SK-N-SH (cell line): Measurements from ENCODE around the gene PCGF2. TPM values are rescaled to one million over a fixed set of nuclear protein-coding genes. Genes with fewer than 3 reads are reported as not detected.

Experiments used
- CTCF ChIA-PET: fragments of 300-600, 350-600 bp; formaldehyde crosslinking; extraction: SDS; loops from one replicate; lab custom pipeline; 2021; lab: Yijun Ruan, JAX
- POLR2A ChIA-PET: fragments of 350-600 bp; sonication (Branson Sonifier 250); formaldehyde crosslinking; extraction: SDS; loops from one replicate; lab custom pipeline; 2020; ENCODE audit warnings: antibody characterized with exemption, inconsistent platforms; lab: Yijun Ruan, JAX
- DNase-seq: peaks from one replicate; pipeline ENCODE4 v3.0.0; 2012
- H2AFZ ChIP-seq: fragments of 200-600 bp; sonication (generic); 2 replicates; pipeline ENCODE4 v1.8.1; 2016; ENCODE audit warnings: antibody characterized with exemption, mild to moderate bottlenecking, low read depth
- H3F3A ChIP-seq: fragments of 200-600 bp; sonication (generic); replicated peaks from 2 replicates; pipeline ENCODE3; 2016; ENCODE audit warnings: antibody characterized with exemption, mild to moderate bottlenecking; ENCODE audit not compliant: insufficient read depth
- H3K27ac ChIP-seq, 2 experiments: fragments of 200-500 bp in 1 of 2; fragments of 200-600 bp in 1 of 2; sonication (Bioruptor generic) in 1 of 2; sonication (generic), shearing (Covaris generic) in 1 of 2; 2 replicates each; pipeline versions ENCODE4 v1.5.1 to v1.6.1; 2014 to 2016; ENCODE audit warnings: low read depth in 2 of 2, inconsistent platforms in 1 of 2, low read length in 1 of 2, mild to moderate bottlenecking in 1 of 2, mixed read lengths in 1 of 2
- H3K27me3 ChIP-seq: fragments of 200-600 bp; sonication (generic), shearing (Covaris generic); 2 replicates; pipeline ENCODE4 v1.6.1; 2016; ENCODE audit warnings: mixed run types; ENCODE audit not compliant: insufficient read depth
- H3K36me3 ChIP-seq, 2 experiments: fragments of 200-500 bp in 1 of 2; fragments of 200-600 bp in 1 of 2; sonication (Bioruptor generic) in 1 of 2; sonication (generic) in 1 of 2; replicated peaks in 1 of 2; 2 replicates each; pipeline versions ENCODE3 to v1.5.1; 2014 to 2016; ENCODE audit warnings: low read length in 1 of 2, mild to moderate bottlenecking in 1 of 2; ENCODE audit not compliant: insufficient read depth in 2 of 2, control insufficient read depth in 1 of 2
- H3K4me1 ChIP-seq, 2 experiments: fragments of 200-500 bp in 1 of 2; fragments of 200-600 bp in 1 of 2; sonication (Bioruptor generic) in 1 of 2; sonication (generic), shearing (Covaris generic) in 1 of 2; 2 replicates each; pipeline versions ENCODE4 v1.5.1 to v1.6.1; 2014 to 2016; ENCODE audit warnings: low read depth in 1 of 2, low read length in 1 of 2, mixed run types in 1 of 2; ENCODE audit not compliant: insufficient read depth in 2 of 2, control insufficient read depth in 1 of 2
- H3K4me2 ChIP-seq: fragments of 200-600 bp; sonication (generic), shearing (Covaris generic); 2 replicates; pipeline ENCODE4 v1.6.1; 2017; ENCODE audit warnings: mixed run types
- H3K4me3 ChIP-seq, 2 experiments: fragments of 200-500 bp in 1 of 2; fragments of 200-600 bp in 1 of 2; sonication (Bioruptor generic) in 1 of 2; sonication (generic), shearing (Covaris generic) in 1 of 2; 2 replicates each; pipeline versions ENCODE4 v1.5.1 to v1.8.1; 2014 to 2016; ENCODE audit warnings: low read depth in 2 of 2, inconsistent platforms in 1 of 2, low read length in 1 of 2, mild to moderate bottlenecking in 1 of 2, mixed read lengths in 1 of 2, moderate library complexity in 1 of 2
- H3K79me2 ChIP-seq: fragments of 200-600 bp; sonication (generic); 2 replicates; pipeline ENCODE4 v1.8.1; 2017; ENCODE audit warnings: mild to moderate bottlenecking; ENCODE audit not compliant: insufficient read depth
- H3K9ac ChIP-seq: fragments of 200-600 bp; sonication (generic); 2 replicates; pipeline ENCODE4 v1.6.1; 2017; ENCODE audit warnings: mixed run types
- H3K9me2 ChIP-seq: fragments of 200-600 bp; sonication (generic); 2 replicates; pipeline ENCODE4 v1.6.1; 2017; ENCODE audit warnings: mixed run types
- H3K9me3 ChIP-seq: fragments of 200-600 bp; sonication (generic); 2 replicates; pipeline ENCODE4 v1.6.1; 2017; ENCODE audit warnings: mixed run types, mild to moderate bottlenecking, moderate library complexity
- H4K20me1 ChIP-seq: fragments of 200-600 bp; sonication (generic); 2 replicates; pipeline ENCODE4 v1.6.1; 2017; ENCODE audit warnings: mild to moderate bottlenecking, mixed run types; ENCODE audit not compliant: insufficient read depth
- EP300 ChIP-seq, 2 experiments: IDR thresholded peaks; 2 replicates each; pipeline versions ENCODE4 v1.4.0 to v1.6.1; 2012; ENCODE audit warnings: borderline replicate concordance in 1 of 2, low read depth in 1 of 2, low read length in 1 of 2
- FOSL2 ChIP-seq: IDR thresholded peaks from 2 replicates; pipeline ENCODE4 v1.4.0; 2012; ENCODE audit warnings: low read depth, mild to moderate bottlenecking, moderate library complexity, borderline replicate concordance
- FOXJ3 ChIP-seq: sonication (generic); formaldehyde crosslinking; IDR thresholded peaks from 2 replicates; pipeline ENCODE4 v1.5.1; 2020; ENCODE audit warnings: mild to moderate bottlenecking, missing genetic modification reagents
- FOXM1 ChIP-seq: IDR thresholded peaks from 2 replicates; pipeline ENCODE4 v1.4.0; 2012; ENCODE audit warnings: low read depth, mild to moderate bottlenecking
- GABPA ChIP-seq: IDR thresholded peaks from 2 replicates; pipeline ENCODE4 v1.4.0; 2012; ENCODE audit warnings: low read depth, mild to moderate bottlenecking
- GATA2 ChIP-seq: sonication (generic); formaldehyde crosslinking; IDR thresholded peaks from 2 replicates; pipeline ENCODE4 v1.5.0; 2020; ENCODE audit warnings: mild to moderate bottlenecking, missing genetic modification reagents
- IRF3 ChIP-seq: fragments of 150-350 bp; IDR thresholded peaks from 2 replicates; pipeline ENCODE4 v1.6.1; 2016; ENCODE audit warnings: mild to moderate bottlenecking, low read depth, low read length
- JUND ChIP-seq: IDR thresholded peaks from 2 replicates; pipeline ENCODE4 v1.4.0; 2012
- MXI1 ChIP-seq: IDR thresholded peaks from 2 replicates; pipeline ENCODE4 v1.6.1; 2012; ENCODE audit warnings: mild to moderate bottlenecking, low read depth, low read length, improper control_type of control experiment
- NRF1 ChIP-seq: IDR thresholded peaks from 2 replicates; pipeline ENCODE4 v1.6.1; 2012; ENCODE audit warnings: low read depth, mild to moderate bottlenecking, low read length
- POLR2AphosphoS5 ChIP-seq: IDR thresholded peaks from 2 replicates; pipeline ENCODE4 v1.6.1; 2012; ENCODE audit warnings: low read depth, low read length
- RCOR1 ChIP-seq: fragments of 150-350 bp; IDR thresholded peaks from 2 replicates; pipeline ENCODE4 v1.6.1; 2017; ENCODE audit warnings: antibody characterized with exemption, low read length
- REST ChIP-seq: IDR thresholded peaks from 2 replicates; pipeline ENCODE4 v1.6.1; 2012; ENCODE audit warnings: mild to moderate bottlenecking, low read depth, low read length, moderate library complexity
- RFX5 ChIP-seq: IDR thresholded peaks from 2 replicates; pipeline ENCODE4 v1.6.1; 2012; ENCODE audit warnings: mild to moderate bottlenecking, improper control_type of control experiment, low read length
- RXRA ChIP-seq: IDR thresholded peaks from 2 replicates; pipeline ENCODE4 v1.4.0; 2012; ENCODE audit warnings: low read depth, mild to moderate bottlenecking, borderline replicate concordance
- SIN3A ChIP-seq: IDR thresholded peaks from 2 replicates; pipeline ENCODE4 v1.6.1; 2012; ENCODE audit warnings: low read depth, mild to moderate bottlenecking, low read length, moderate library complexity, borderline replicate concordance
- TCF12 ChIP-seq: IDR thresholded peaks from 2 replicates; pipeline ENCODE4 v1.4.0; 2012
- USF2 ChIP-seq: fragments of 150-350 bp; IDR thresholded peaks from 2 replicates; pipeline ENCODE4 v1.6.1; 2017; ENCODE audit warnings: antibody characterized with exemption, low read length, low read depth, borderline replicate concordance
- YY1 ChIP-seq: IDR thresholded peaks from 2 replicates; pipeline ENCODE4 v1.4.0; 2012; ENCODE audit warnings: low read depth, mild to moderate bottlenecking
- ZBTB33 ChIP-seq: IDR thresholded peaks from 2 replicates; pipeline ENCODE4 v1.4.0; 2012; ENCODE audit warnings: low read depth, borderline replicate concordance
- WGBS: methylation state at CpG from one replicate; pipeline ENCODE4 v1.1.6; 2017; ENCODE audit warnings: low lambda C conversion rate; 5-methylcytosine and 5-hydroxymethylcytosine counted together
- polyA plus RNA-seq, 3 experiments: library from polyadenylated mRNA; depleted of rRNA; stranded (reverse); fragments of >200 nt; gene quantifications; 2 replicates each; pipeline ENCODE4 v1.2.3, GENCODE V29; 2012
- TF ChIP-seq, protein P1 (sequence below): fragments of 200-600 bp; sonication (generic); IDR thresholded peaks from 2 replicates; pipeline ENCODE4 v1.6.1; 2017; ENCODE audit warnings: antibody characterized with exemption, mild to moderate bottlenecking, moderate library complexity

Gene PCGF2
- polyA plus RNA-seq, 1 of the 3 experiments (the other 2 are of a cell fraction) = 39.8 TPM

GRCh38 chr17:38691154-38691553 lies 57.0 kb downstream of the PCGF2 start (continued):
- TF ChIP-seq GATA2 (no peak), USF2 (no peak), GABPA (no peak), TCF12 (no peak), IRF3 (no peak), RXRA (no peak), YY1 (no peak), FOXM1 (no peak), JUND (no peak)
- TF ChIP-seq, protein P1, sequence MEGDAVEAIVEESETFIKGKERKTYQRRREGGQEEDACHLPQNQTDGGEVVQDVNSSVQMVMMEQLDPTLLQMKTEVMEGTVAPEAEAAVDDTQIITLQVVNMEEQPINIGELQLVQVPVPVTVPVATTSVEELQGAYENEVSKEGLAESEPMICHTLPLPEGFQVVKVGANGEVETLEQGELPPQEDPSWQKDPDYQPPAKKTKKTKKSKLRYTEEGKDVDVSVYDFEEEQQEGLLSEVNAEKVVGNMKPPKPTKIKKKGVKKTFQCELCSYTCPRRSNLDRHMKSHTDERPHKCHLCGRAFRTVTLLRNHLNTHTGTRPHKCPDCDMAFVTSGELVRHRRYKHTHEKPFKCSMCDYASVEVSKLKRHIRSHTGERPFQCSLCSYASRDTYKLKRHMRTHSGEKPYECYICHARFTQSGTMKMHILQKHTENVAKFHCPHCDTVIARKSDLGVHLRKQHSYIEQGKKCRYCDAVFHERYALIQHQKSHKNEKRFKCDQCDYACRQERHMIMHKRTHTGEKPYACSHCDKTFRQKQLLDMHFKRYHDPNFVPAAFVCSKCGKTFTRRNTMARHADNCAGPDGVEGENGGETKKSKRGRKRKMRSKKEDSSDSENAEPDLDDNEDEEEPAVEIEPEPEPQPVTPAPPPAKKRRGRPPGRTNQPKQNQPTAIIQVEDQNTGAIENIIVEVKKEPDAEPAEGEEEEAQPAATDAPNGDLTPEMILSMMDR = no peak

DNA sequence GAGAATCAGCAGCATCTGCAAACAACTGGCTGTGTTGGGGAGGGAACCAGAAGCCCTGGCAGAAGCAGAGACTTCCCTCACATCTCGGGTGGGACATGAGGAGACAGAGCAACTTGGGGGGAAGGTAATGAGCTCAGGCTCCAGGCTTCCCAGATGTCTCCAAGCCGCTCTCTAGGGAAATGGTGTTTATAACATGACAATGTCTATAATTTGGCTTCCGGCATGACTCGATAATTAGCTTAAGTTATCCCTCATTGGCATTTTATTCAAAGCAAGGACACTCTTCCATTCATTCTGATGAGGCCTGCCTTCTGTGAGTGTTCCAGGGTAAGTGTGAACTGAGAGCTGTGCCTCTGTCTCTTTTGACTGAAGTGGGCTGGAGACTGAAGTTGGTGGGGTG lies 57.8 kb downstream of the PCGF2 start:
- Histone ChIP-seq H3K4me1 (peaks cover 9 to 15% of the 10 kb centered on the region in 2 experiments; a peak in 2 of 4 replicates), H3K9me2 (no peaks in the 10 kb centered on the region), H3K79me2 (no peaks in the 10 kb centered on the region), H3K27me3 (no peaks in the 10 kb centered on the region), H3K4me2 (no peak overlapping the region), H2AFZ (no peak overlapping the region), H3K9me3 (no peaks in the 10 kb centered on the region), H4K20me1 (no peaks in the 10 kb centered on the region), H3F3A (peaks cover 3% of the 10 kb centered on the region), H3K27ac (no peak overlapping the region), H3K36me3 (no peaks in the 10 kb centered on the region), H3K4me3 (no peak overlapping the region), H3K9ac (no peak overlapping the region)
- no peak for DNase-seq
- CTCF ChIA-PET = interaction anchor here (1.0 to 8.0 kb wide), 3 partner anchors 13 to 45 kb away, joined by 3 to 48 read pairs (median 18); no protein-coding TSS in a partner anchor
- POLR2A ChIA-PET = no interaction called here
- WGBS = 91% methylated on average over 4 of the region's 4 CpGs
- TF ChIP-seq, protein P1 = no peak
- no peak for TF ChIP-seq NRF1
- TF ChIP-seq RFX5 = no peak
- no peak for TF ChIP-seq MXI1
- TF ChIP-seq ZBTB33 = no peak
- TF ChIP-seq EP300 (IDR thresholded peaks at IDR 0.05; ENCODE audit: borderline replicate concordance in 1 of 2, low read depth in 1 of 2, low read length in 1 of 2) = no peak
- TF ChIP-seq POLR2AphosphoS5 = no peak
- TF ChIP-seq RXRA = no peak
- TF ChIP-seq RCOR1 = no peak
- TF ChIP-seq FOSL2 = no peak
- TF ChIP-seq SIN3A = no peak
- no peak for TF ChIP-seq FOXJ3 (CRISPR knock-in tag)
- no peak for TF ChIP-seq REST
